Effector memory CD8-positive, alpha-beta T cell (primary cell): Measurements from ENCODE around the gene DDR2.
"Not testable (repeated sequence)": the region's sequence is repeated elsewhere in the genome, so short reads cannot be mapped to it uniquely, and the experiment has no call there.

Experiments used
- ATAC-seq: fragments of 150-1000 bp; cut with Tn5 transposase; replicated peaks from 2 replicates; pipeline ENCODE4 v1.10.0; 2021; ENCODE audit warnings: mild to moderate bottlenecking, moderate library complexity
- DNase-seq, 3 experiments: peaks; one replicate each; pipeline ENCODE4 v3.0.0; 2021
- H3K27ac Mint-ChIP-seq, 2 donors: one replicate each; pipeline ENCODE4 v1.8.0; 2022; ENCODE audit warnings: mild to moderate bottlenecking in 2 of 2, mixed read lengths in 2 of 2, moderate library complexity in 2 of 2
- H3K27me3 Mint-ChIP-seq, 2 donors: one replicate each; pipeline ENCODE4 v1.8.0; 2022; ENCODE audit warnings: mixed read lengths in 2 of 2
- H3K36me3 Mint-ChIP-seq: one replicate; pipeline ENCODE4 v1.8.0; 2022; ENCODE audit warnings: mild to moderate bottlenecking, moderate library complexity, mixed read lengths; ENCODE audit not compliant: insufficient read depth
- H3K4me1 Mint-ChIP-seq, 2 donors: one replicate each; pipeline ENCODE4 v1.8.0; 2022; ENCODE audit warnings: low read depth in 2 of 2, mixed read lengths in 2 of 2
- H3K4me3 Mint-ChIP-seq, 2 donors: one replicate each; pipeline ENCODE4 v1.8.0; 2022; ENCODE audit warnings: mild to moderate bottlenecking in 2 of 2, mixed read lengths in 2 of 2, moderate library complexity in 2 of 2
- H3K9me3 Mint-ChIP-seq, 2 donors: one replicate each; pipeline ENCODE4 v1.8.0; 2022; ENCODE audit warnings: mixed read lengths in 2 of 2

The DDR2 gene

DNA sequence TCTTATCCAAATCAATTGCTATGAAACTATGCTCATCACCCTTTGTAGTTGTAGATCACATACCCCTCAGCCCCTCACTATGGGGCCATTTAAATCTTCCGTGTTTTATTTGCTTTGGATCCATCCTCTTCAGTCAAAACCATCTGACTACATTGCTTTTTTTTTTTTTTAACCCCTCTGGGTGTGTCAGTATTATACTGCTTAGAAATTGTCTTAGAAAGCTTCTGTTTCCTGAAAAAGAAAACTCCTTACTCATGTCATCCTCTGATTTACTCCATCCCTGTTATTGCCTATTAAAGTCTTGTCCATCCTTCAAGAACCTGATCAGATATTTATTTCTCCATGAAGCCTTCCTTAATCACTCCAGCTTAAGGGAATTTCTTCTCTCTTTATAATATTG is 84.3 kb downstream of the DDR2 start:
- ATAC-seq: no peak
- Mint-ChIP-seq H3K9me3 (no peaks in the 10 kb centered on the region), H3K36me3 (no peaks in the 10 kb centered on the region), H3K27ac (no peak overlapping the region), H3K27me3 (no peaks in the 10 kb centered on the region), H3K4me3 (no peak overlapping the region), H3K4me1 (no peaks in the 10 kb centered on the region)
- DNase-seq: no peak

DNA sequence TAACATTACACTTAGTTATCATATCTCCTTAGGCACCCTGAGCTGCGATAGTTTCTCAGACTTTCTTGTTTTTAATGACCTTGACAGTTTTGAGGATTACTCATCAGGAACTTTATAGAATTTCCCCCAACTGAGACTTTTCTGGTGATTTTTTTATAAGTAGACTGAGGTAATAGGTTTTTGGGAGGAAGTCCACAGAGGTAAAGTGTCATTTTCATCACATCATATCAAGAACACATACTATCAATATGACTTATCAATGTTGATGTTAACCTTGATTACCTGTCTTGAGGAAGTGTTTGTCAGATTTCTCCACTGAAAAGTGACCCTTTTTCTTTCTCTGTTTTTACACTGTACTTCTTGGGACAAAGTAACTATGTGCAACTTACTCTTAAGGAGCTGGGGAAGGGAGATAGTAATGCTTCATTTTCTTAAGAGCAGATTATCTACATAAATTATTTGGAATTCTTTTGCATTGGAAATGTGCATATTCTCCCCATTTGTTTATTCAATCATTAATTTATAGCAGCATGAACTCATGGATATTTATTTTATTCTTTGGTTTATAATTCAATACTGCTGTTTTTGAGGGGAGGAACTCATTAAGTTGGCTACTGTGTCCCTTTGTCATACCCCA is 85.4 kb downstream of the DDR2 start:
- DNase-seq (no peak), ATAC-seq (no peak)
- Mint-ChIP-seq H3K27me3 (no peaks in the 10 kb centered on the region), H3K4me1 (no peaks in the 10 kb centered on the region), H3K36me3 (no peaks in the 10 kb centered on the region), H3K4me3 (no peak overlapping the region), H3K9me3 (no peaks in the 10 kb centered on the region), H3K27ac (no peak overlapping the region)

DNA sequence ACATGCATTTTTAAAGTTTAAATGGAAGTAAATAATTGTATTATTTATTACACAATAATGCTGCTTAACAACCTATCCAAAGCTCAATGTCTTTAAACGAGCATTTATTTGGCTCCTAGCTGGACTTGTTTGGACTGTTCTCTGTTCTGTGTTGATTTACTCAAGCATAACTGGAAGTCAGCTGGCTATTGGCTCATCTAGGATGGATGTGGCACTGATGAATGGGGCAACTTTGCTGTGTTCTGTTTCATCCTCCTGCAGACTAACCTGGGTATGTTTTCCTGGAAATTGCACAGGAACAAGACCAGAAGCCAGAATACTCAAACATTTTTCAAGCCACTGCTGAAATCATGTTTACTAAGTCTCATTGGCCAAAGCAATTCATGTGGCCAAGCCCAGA is 87.4 kb downstream of the DDR2 start:
- Mint-ChIP-seq H3K4me3 (no peak overlapping the region), H3K36me3 (no peaks in the 10 kb centered on the region), H3K4me1 (no peaks in the 10 kb centered on the region), H3K27ac (no peak overlapping the region), H3K27me3 (no peaks in the 10 kb centered on the region), H3K9me3 (no peaks in the 10 kb centered on the region)
- DNase-seq: no peak
- no peak for ATAC-seq

DNA sequence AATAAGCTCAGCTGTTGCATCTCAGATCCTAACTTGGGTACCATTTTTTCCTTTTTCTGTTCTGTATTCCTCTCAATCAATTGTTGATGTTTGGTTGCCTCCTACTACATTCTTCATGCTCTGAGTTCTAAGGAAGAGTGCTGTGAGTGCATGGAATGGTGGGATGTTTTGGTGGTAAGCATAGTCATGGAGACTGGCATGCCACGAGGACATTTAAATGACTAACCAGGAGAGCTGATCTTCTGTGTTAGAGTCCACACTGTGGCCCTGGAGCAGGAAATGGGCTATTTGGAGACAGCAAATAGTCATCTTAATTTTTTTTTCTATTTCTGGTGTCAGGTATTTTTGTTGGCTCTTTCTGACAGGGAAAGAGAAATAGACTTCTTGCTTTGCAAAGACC is 88.7 kb downstream of the DDR2 start:
- Mint-ChIP-seq H3K27ac (no peak overlapping the region), H3K36me3 (no peaks in the 10 kb centered on the region), H3K27me3 (no peaks in the 10 kb centered on the region), H3K4me1 (no peaks in the 10 kb centered on the region), H3K9me3 (no peaks in the 10 kb centered on the region), H3K4me3 (no peak overlapping the region)
- DNase-seq (no peak), ATAC-seq (no peak)

DNA sequence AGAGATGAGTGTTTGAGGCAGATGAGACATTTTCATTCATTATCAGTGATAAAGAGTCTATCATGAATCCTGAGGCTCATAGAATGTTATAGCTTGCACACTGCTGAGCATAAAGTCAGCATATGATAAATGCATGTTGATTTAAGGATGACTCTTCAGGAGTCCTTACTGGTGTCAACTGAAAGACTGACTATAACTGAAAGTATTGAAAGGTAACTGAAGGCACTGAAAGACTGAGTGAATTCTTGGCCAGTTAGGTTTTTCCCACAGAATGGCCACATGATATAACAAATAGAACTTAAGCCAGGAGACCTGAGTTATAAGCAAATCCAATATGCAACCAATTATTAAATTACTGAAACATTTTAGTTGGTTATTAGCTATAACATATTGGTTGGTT is 89.2 kb downstream of the DDR2 start:
- Mint-ChIP-seq H3K9me3 (no peaks in the 10 kb centered on the region), H3K4me1 (no peaks in the 10 kb centered on the region), H3K36me3 (no peaks in the 10 kb centered on the region), H3K4me3 (no peak overlapping the region), H3K27ac (no peak overlapping the region), H3K27me3 (no peaks in the 10 kb centered on the region)
- ATAC-seq (no peak), DNase-seq (no peak)

DNA sequence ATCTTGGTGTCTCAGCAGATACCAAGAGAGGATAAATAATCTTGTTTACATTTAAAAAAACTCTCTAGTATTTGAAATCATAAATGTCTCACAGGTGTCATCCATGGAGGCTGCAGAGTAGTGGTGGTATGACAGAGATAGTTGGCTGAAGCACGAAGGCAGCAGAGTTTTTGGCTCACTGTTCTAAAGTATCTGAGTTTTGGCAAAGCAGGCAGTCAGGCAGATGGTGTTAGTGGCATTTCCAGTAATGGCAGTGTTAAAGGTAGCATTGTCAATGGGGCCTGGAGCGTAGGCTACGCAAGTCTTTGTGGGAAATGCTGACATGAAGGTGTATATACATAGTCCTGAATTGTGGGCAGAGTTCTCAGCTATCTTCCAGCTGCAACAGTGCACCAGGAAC is 89.8 kb downstream of the DDR2 start:
- H3K36me3 Mint-ChIP-seq: no peaks in the 10 kb centered on the region
- H3K4me3 Mint-ChIP-seq: no peak overlapping the region
- no peak overlapping the region for H3K27ac Mint-ChIP-seq
- H3K9me3 Mint-ChIP-seq: no peaks in the 10 kb centered on the region
- DNase-seq (no peak), ATAC-seq (no peak)
- no peaks in the 10 kb centered on the region for H3K4me1 Mint-ChIP-seq
- H3K27me3 Mint-ChIP-seq: no peaks in the 10 kb centered on the region

DNA sequence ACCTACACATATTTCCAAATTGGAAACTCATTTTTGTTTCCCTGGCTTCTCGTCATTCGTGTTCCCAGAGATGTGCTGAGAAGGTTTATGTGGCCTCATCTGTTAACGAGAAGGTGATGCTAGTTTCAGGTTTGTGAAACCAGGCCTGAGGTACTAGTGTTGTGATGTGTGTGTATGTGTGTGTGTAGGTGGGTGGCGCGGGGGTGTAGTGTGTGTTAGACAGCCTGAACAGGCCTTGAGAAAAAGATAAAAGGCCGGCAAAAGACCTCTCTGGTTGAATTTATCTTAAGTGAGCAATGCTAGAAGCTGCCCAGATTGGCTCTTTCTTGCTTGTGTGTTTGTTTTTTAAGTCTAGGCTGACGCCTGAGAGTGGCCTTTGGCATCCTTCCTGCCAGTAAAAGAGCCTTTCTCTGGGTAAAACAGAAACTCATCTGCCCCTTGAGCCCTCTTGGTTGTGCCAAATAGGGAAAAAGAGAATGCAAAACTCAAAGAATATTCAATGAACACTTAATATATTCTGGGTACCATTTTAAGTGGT is 92.4 kb downstream of the DDR2 start:
- Mint-ChIP-seq H3K4me3 (no peak overlapping the region), H3K36me3 (no peaks in the 10 kb centered on the region), H3K4me1 (peaks cover 0 to 2% of the 10 kb centered on the region in 2 donors), H3K27ac (no peak overlapping the region), H3K27me3 (no peaks in the 10 kb centered on the region), H3K9me3 (no peaks in the 10 kb centered on the region)
- DNase-seq (no peak), ATAC-seq (no peak)

DNA sequence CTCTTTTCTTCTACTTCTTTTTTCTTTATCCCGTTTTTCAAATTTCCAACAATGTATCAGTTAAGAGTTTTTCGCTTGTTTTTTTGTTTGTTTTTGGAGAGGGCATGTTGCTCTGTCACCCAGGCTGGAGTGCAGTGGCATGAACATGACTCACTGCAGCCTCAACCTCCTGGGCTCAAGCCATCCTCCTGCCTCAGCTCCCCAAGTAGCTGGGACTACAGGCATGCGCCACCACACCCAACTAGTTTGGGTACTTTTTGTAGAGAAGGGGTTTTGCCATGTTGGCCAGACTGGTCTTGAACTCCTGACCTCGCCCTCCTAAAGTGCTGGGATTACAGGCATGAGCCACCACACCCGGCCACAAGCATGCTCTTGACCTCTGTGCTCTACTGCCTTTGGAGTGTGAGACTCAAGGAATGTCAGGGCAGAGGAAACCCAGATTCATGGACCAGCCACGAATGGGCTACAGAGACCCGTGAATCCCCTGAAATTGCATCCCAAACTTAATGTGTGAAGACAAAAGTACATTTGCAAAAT is 93.1 kb downstream of the DDR2 start:
- no peaks in the 10 kb centered on the region for H3K9me3 Mint-ChIP-seq
- ATAC-seq (no peak), DNase-seq (no peak)
- no peak overlapping the region for H3K4me3 Mint-ChIP-seq
- H3K27ac Mint-ChIP-seq: no peak overlapping the region
- H3K4me1 Mint-ChIP-seq: peaks cover 0 to 2% of the 10 kb centered on the region in 2 donors
- H3K36me3 Mint-ChIP-seq: no peaks in the 10 kb centered on the region
- no peaks in the 10 kb centered on the region for H3K27me3 Mint-ChIP-seq

DNA sequence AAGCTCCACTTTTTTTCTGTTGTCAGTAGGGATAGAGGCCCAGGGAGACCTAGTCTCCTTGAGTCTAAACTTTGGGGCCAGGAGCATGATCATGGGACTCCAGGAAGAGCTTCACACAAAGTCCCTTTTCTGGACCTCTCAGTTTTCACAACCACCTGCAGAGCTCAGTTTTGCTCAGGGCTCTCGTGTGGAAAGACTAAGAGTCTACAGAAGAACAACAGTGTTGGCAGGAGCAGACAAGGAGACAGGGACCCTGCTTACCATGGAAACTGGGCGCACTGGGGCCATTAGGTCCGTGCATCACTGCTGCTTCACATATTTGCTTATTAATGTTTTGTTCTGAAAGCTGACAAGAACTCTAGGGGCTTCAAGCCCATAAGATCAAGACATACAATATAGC is 94.3 kb downstream of the DDR2 start:
- ATAC-seq: no peak
- Mint-ChIP-seq H3K27me3 (no peaks in the 10 kb centered on the region), H3K4me3 (no peak overlapping the region), H3K36me3 (no peaks in the 10 kb centered on the region), H3K4me1 (peaks cover 0 to 2% of the 10 kb centered on the region in 2 donors), H3K9me3 (no peaks in the 10 kb centered on the region), H3K27ac (no peak overlapping the region)
- no peak for DNase-seq

DNA sequence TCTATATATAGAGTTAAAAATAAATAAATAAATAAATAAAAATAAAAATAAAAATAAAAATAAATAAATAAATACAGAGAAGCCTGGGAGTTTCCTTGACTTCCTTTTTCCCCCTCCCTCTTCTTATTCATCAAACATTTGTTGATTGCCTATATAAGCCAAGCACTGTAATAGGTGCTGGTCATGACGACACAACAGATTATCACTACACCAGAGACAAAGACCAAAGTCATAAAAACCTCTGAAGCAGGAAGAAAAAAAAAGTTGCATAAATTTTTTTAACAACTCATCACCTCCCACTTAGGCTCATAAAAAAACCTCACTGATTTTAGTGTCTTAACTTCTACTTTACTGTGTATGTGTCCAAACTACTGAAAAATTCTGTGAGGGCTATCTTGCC is 95.2 kb downstream of the DDR2 start:
- H3K4me1 Mint-ChIP-seq, H3K4me3 Mint-ChIP-seq, ATAC-seq, DNase-seq, H3K36me3 Mint-ChIP-seq, H3K27ac Mint-ChIP-seq, H3K9me3 Mint-ChIP-seq, H3K27me3 Mint-ChIP-seq: not testable (repeated sequence)

DNA sequence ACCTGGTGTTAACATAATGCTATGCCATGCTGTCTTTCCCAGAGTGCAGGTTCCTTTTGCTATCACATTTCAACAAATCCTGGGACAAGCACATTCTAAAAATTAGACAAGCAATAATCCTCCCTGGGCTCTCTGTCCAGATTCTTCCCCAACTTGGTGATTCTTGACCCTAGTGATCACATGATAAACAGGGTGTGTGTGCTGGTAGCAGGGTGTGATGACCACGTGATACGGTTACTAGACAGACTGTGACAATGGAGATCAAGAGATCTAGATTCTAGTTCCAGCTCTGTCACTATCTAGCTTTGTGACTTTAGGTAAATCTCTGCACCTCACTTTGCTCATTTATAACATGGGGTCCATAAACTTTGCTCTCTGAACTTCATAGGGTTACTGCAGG is 96.3 kb downstream of the DDR2 start:
- Mint-ChIP-seq H3K27ac (peak overlapping the region in 1 of 2 donors; percentile 20), H3K9me3 (no peaks in the 10 kb centered on the region), H3K4me1 (peaks cover 0 to 2% of the 10 kb centered on the region in 2 donors), H3K36me3 (no peaks in the 10 kb centered on the region), H3K4me3 (no peak overlapping the region), H3K27me3 (peaks cover 0 to 7% of the 10 kb centered on the region in 2 donors)
- DNase-seq (no peak), ATAC-seq (no peak)

DNA sequence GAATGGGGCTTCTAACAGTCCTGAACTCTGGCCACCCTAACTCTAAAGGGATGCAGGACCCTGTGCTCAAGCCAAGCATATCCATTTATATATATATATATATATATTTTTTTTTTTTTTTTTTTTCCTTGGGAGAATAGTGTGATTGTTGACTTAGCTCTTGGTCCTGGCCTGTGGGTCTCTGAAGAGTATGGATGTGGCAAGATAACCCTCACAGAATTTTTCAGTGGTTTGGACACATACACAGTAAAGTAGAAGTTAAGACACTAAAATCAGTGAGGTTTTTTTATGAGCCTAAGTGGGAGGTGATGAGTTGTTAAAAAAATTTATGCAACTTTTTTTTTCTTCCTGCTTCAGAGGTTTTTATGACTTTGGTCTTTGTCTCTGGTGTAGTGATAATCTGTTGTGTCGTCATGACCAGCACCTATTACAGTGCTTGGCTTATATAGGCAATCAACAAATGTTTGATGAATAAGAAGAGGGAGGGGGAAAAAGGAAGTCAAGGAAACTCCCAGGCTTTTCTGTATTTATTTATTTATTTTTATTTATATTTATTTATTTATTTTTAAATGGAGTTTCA is 97.0 kb downstream of the DDR2 start:
- ATAC-seq, H3K9me3 Mint-ChIP-seq, H3K4me3 Mint-ChIP-seq, H3K4me1 Mint-ChIP-seq, H3K27me3 Mint-ChIP-seq, DNase-seq, H3K36me3 Mint-ChIP-seq: not testable (repeated sequence)
- H3K27ac Mint-ChIP-seq: peak overlapping the region in 1 of 2 donors; percentile 20

DNA sequence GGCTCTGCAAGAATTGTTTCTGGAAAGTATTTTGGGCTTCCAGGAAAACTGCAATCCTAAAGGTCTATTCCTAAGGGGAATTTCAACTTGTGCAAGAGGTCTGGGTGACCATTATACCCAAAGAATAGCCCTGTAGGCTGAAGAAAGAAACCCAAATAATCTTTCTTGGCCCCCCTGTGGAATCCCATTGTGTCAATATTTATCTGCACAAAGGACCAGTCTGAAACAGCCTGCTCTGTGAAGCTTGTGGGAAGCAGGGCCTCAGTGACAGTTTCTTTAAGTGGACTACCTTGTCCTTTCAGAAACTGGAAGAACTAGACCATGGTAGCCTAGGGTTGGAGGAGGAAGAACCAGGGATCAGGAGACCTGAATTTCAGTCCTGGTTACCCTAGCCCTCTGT is 99.8 kb downstream of the DDR2 start:
- DNase-seq (no peak), ATAC-seq (no peak)
- Mint-ChIP-seq H3K4me3 (no peak overlapping the region), H3K36me3 (no peaks in the 10 kb centered on the region), H3K9me3 (no peaks in the 10 kb centered on the region), H3K27me3 (peaks cover 6 to 7% of the 10 kb centered on the region in 2 donors), H3K4me1 (peaks cover 0 to 2% of the 10 kb centered on the region in 2 donors), H3K27ac (no peak overlapping the region)

DNA sequence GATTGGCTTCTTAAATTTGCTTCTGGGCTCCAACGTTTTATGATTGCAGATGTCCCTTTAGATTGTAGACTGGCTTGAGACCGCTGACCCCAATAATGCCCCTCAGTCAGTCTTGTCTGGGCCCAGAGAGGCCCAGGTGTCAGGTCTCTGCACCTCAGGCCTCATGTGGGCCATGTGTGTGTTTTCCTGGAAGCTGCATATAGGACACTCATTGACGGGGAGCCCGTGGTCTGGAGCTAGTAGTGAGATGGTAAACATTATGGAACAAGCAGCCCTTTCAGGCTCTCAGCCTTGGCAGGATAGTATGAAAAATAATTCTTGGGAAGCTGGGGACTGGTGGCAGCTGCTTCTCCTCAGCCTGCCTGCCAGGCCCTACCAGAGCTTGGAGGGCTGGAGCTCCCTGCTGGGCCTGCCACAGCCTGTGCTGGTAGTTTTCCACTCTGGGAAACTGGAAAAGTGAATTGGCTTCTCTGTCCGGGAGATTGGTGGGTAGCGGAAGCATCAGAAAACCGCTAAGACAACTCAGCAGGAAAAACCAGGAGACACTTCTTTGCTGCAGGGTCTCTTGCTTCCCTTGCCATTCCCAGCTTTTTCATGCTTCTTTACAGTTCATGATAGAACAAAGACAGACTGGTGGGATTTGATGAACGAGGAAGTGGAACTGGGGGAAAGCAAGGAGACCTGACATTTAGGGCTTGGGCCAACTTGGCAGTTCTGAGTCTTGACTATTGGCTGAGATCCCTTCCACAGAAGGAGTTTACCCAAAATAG is 100.5 kb downstream of the DDR2 start:
- H3K4me1 Mint-ChIP-seq: peaks cover 0 to 2% of the 10 kb centered on the region in 2 donors
- peaks cover 6 to 7% of the 10 kb centered on the region in 2 donors for H3K27me3 Mint-ChIP-seq
- DNase-seq (no peak), ATAC-seq (no peak)
- no peak overlapping the region for H3K4me3 Mint-ChIP-seq
- H3K36me3 Mint-ChIP-seq: no peaks in the 10 kb centered on the region
- H3K27ac Mint-ChIP-seq: no peak overlapping the region
- no peaks in the 10 kb centered on the region for H3K9me3 Mint-ChIP-seq
